ENCODE measurements around the gene DEPP1. TPM values are rescaled to one million over a fixed set of nuclear protein-coding genes. Genes with fewer than 3 reads are reported as not detected.

Gene DEPP1
- total and polyA plus RNA-seq, 2 of the 13 experiments (the other 11 are each of a cell fraction or from before 2014, with no cell fraction given), result 14.8 to 270 TPM

DNA sequence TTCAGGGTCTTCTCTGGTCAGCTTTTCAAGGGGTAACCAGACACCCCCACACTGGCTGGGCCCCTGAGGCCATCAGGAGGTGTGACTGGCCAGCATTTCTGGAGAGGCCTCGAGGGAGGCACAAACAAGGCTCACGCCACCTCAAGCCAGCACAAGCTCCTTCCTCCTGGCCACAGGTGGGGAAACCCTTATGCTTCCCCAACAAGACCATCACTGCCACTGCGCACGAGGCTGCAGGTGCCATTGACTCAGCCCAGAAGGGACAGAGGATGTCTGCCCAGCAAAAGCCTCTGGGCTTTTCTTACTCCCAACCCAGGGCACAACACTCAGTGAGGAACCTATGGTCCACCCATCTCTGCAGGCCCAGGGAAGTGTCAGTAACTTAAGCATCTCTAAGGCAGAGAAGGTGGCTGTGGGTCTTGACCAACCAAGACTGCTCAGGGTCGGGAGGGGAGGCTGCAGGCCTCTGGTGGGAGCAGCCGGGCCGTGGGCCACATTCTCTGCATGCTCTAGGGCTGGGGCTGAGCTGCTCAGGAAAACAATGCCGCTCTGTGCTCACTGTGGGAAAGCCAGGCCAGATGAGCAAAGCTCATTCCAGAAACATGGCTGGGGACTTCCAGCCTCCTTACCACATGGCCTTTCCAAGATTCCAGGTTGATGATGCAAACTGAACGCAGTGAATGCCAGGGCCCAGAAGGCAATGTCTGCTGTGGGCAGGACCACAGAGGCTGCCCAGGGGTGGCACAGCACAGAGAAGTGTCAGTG is 43.2 kb downstream of the DEPP1 start (continued):
- TF ChIP-seq KLF9 (CRISPR knock-in tag; IDR thresholded peaks at IDR 0.05; ENCODE audit: low read depth) (peak; percentile 85; the same call in 1 of the 2 replicates), ZNF335 (CRISPR knock-in tag; IDR thresholded peaks at IDR 0.05) (peak; percentile 44; the same call in 1 of the 2 replicates), SNRNP70 (IDR thresholded peaks at IDR 0.05; ENCODE audit: low read depth, low read length) (no peak), ZNF44 (CRISPR knock-in tag; IDR thresholded peaks at IDR 0.05) (no peak), PHF20 (CRISPR knock-in tag; IDR thresholded peaks at IDR 0.05) (no peak), ERF (CRISPR knock-in tag; IDR thresholded peaks at IDR 0.05) (peak; percentile 95), NR2C2 (CRISPR knock-in tag; IDR thresholded peaks at IDR 0.05; ENCODE audit: borderline replicate concordance) (no peak), TMF1 (CRISPR knock-in tag; IDR thresholded peaks at IDR 0.05; ENCODE audit: low read depth) (peak; percentile 54; the same call in 1 of the 2 replicates), TGIF2 (CRISPR knock-in tag; IDR thresholded peaks at IDR 0.05) (peak; percentile 15; the same call in 1 of the 2 replicates), ATF1 (CRISPR knock-in tag; IDR thresholded peaks at IDR 0.05) (no peak), NFE2L1 (CRISPR knock-in tag; IDR thresholded peaks at IDR 0.05; ENCODE audit: borderline replicate concordance) (no peak), KDM2A (CRISPR knock-in tag; IDR thresholded peaks at IDR 0.05; ENCODE audit: borderline replicate concordance, low read depth) (peak; percentile 64; the same call in 1 of the 2 replicates), ZNF589 (CRISPR knock-in tag; conservative IDR thresholded peaks at IDR 0.05) (0 out of 2 replicates have a peak, but pooled peaks have one; percentile 36), ZNF703 (CRISPR knock-in tag; IDR thresholded peaks at IDR 0.05; ENCODE audit: borderline replicate concordance) (no peak), NONO (IDR thresholded peaks at IDR 0.05) (no peak), NONO (CRISPR knock-in tag; conservative IDR thresholded peaks at IDR 0.05) (peak; percentile 69; the same call in 1 of the 2 replicates), ZNF543 (CRISPR knock-in tag; IDR thresholded peaks at IDR 0.05) (peak; percentile 90), ZSCAN22 (CRISPR knock-in tag; IDR thresholded peaks at IDR 0.05) (no peak)
- TF ChIP-seq, protein P1, sequence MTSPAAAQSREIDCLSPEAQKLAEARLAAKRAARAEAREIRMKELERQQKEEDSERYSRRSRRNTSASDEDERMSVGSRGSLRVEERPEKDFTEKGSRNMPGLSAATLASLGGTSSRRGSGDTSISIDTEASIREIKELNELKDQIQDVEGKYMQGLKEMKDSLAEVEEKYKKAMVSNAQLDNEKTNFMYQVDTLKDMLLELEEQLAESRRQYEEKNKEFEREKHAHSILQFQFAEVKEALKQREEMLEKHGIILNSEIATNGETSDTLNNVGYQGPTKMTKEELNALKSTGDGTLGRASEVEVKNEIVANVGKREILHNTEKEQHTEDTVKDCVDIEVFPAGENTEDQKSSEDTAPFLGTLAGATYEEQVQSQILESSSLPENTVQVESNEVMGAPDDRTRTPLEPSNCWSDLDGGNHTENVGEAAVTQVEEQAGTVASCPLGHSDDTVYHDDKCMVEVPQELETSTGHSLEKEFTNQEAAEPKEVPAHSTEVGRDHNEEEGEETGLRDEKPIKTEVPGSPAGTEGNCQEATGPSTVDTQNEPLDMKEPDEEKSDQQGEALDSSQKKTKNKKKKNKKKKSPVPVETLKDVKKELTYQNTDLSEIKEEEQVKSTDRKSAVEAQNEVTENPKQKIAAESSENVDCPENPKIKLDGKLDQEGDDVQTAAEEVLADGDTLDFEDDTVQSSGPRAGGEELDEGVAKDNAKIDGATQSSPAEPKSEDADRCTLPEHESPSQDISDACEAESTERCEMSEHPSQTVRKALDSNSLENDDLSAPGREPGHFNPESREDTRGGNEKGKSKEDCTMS (CRISPR knock-in tag; conservative IDR thresholded peaks at IDR 0.05), result no peak
- TF ChIP-seq, protein P2, sequence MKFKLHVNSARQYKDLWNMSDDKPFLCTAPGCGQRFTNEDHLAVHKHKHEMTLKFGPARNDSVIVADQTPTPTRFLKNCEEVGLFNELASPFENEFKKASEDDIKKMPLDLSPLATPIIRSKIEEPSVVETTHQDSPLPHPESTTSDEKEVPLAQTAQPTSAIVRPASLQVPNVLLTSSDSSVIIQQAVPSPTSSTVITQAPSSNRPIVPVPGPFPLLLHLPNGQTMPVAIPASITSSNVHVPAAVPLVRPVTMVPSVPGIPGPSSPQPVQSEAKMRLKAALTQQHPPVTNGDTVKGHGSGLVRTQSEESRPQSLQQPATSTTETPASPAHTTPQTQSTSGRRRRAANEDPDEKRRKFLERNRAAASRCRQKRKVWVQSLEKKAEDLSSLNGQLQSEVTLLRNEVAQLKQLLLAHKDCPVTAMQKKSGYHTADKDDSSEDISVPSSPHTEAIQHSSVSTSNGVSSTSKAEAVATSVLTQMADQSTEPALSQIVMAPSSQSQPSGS (CRISPR knock-in tag; IDR thresholded peaks at IDR 0.05), result peak; percentile 83; the same call in 1 of the 2 replicates
- TF ChIP-seq, protein P3, sequence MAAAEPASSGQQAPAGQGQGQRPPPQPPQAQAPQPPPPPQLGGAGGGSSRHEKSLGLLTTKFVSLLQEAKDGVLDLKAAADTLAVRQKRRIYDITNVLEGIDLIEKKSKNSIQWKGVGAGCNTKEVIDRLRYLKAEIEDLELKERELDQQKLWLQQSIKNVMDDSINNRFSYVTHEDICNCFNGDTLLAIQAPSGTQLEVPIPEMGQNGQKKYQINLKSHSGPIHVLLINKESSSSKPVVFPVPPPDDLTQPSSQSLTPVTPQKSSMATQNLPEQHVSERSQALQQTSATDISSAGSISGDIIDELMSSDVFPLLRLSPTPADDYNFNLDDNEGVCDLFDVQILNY (CRISPR knock-in tag; conservative IDR thresholded peaks at IDR 0.05), result no peak
- TF ChIP-seq, protein P4, sequence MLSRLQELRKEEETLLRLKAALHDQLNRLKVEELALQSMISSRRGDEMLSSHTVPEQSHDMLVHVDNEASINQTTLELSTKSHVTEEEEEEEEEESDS (CRISPR knock-in tag; IDR thresholded peaks at IDR 0.05; ENCODE audit: borderline replicate concordance), result no peak
